KOPT-K1 (cell line): ENCODE data around the gene SDHAF4.
"Not testable (repeated sequence)": the region's sequence is repeated elsewhere in the genome, so short reads cannot be mapped to it uniquely, and the experiment has no call there.

Experiments
- H3K27ac ChIP-seq: fragments of 200-600 bp; sonication (generic); 2 replicates; pipeline ENCODE4 v1.5.1; 2016; ENCODE audit warnings: antibody characterized with exemption, mild to moderate bottlenecking, low read depth, low read length; ENCODE audit not compliant: poor library complexity, severe bottlenecking
- H3K36me3 ChIP-seq: fragments of 200-600 bp; sonication (generic); 2 replicates; pipeline ENCODE4 v1.5.1; 2017; ENCODE audit warnings: antibody characterized with exemption, mild to moderate bottlenecking, low read length, moderate library complexity; ENCODE audit not compliant: insufficient read depth
- H3K9me3 ChIP-seq: fragments of 200-600 bp; sonication (generic); 2 replicates; pipeline ENCODE4 v1.5.1; 2017; ENCODE audit warnings: antibody characterized with exemption, low read length, mild to moderate bottlenecking; ENCODE audit not compliant: insufficient read depth, poor library complexity, severe bottlenecking

Gene SDHAF4

DNA sequence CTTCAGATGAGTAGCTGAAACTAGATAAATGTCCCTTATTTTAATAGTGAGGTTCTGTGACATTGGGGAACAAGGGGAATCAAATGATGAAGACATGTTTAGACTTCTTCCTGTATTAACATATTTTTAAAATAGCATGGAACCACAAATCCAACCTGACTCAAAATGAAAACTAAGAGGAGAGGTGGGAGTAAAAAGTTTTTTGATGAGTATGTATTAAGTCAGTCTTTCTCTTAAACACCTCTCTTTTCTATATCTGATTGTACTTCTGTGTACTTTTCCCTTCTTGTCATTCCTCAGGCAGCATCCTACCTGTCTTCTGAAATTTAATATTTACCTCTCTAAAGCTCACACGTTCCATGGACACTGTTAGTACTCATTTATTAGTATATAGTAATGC lies 8.7 kb upstream of the SDHAF4 start:
- Histone ChIP-seq H3K36me3 (no peaks in the 10 kb centered on the region), H3K9me3 (no peaks in the 10 kb centered on the region), H3K27ac (no peak overlapping the region)

GRCh38 chr6:70562401-70562800 lies 4.3 kb upstream of the SDHAF4 start:
- H3K9me3 ChIP-seq, H3K36me3 ChIP-seq, H3K27ac ChIP-seq: not testable (repeated sequence)

DNA sequence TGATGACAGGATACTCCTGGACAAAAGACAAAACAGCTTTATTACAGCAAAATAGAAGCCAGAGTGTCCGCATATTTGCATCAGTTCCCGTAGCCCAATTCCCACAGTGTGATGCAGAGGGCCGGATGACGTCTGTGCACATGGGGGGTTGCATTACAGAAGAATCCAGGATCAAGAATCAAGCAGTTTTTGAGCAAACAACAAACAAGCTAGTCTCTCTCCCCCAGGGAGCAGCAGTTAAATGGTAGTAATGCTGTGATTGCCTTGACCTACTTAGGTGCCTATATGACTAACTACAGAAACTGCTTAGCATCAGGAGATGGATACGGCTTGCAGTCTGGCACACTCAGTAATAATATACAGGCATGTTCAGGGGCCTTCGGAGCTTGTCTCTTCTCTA lies 3.2 kb upstream of the SDHAF4 start:
- Histone ChIP-seq H3K36me3 (no peaks in the 10 kb centered on the region), H3K27ac (no peak overlapping the region), H3K9me3 (no peaks in the 10 kb centered on the region)

- H3K36me3 ChIP-seq: peaks cover 4% of the 10 kb centered on the region
- H3K27ac ChIP-seq: no peak overlapping the region
- H3K9me3 ChIP-seq: no peaks in the 10 kb centered on the region
Measured at GRCh38 chr6:70574643-70575042, 7.9 kb downstream of the SDHAF4 start.

DNA sequence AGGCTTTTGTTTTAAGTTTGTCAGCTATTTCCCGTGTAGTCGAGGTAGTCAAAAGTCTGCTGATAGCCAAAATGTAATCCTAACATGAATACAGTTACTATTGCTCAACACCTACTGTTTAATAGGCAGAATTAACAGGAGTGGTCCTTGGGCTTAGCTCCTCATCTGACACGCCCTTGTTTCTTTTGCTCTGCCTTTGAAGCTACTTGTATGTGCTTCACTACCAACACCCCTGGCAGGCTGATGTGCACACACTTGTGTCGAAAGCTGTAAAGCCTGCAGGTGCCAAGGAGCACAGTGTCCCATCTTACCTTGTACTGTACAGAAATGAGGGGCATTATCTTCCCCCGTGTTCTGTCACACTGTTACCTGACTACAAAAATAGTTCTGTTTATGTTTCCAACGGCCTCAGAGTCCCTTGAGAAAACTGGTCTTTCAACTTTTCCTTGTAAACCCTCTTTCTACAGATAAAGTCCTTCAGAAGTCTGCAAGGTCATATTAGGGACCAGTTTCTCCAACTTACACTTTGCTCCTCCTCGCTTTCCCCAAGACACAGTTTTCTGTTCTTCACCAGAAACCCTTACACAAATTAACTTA lies 9.3 kb downstream of the SDHAF4 start:
- Histone ChIP-seq H3K27ac (no peak overlapping the region), H3K36me3 (peaks cover 11% of the 10 kb centered on the region), H3K9me3 (no peaks in the 10 kb centered on the region)

- Histone ChIP-seq H3K36me3 (peaks cover 52% of the 10 kb centered on the region), H3K9me3 (no peaks in the 10 kb centered on the region), H3K27ac (no peak overlapping the region)
Measured at GRCh38 chr6:70586114-70586513, 19.4 kb downstream of the SDHAF4 start.

- Histone ChIP-seq H3K36me3 (peaks cover 15% of the 10 kb centered on the region; the same call in 1 of the 2 replicates), H3K9me3 (no peaks in the 10 kb centered on the region), H3K27ac (no peak overlapping the region)
Measured at GRCh38 chr6:70590400-70590799, 23.7 kb downstream of the SDHAF4 start.

GRCh38 chr6:70592391-70593117 lies 25.8 kb downstream of the SDHAF4 start:
- Histone ChIP-seq H3K9me3 (no peaks in the 10 kb centered on the region), H3K27ac (no peak overlapping the region)

GRCh38 chr6:70593118-70593486 lies 26.4 kb downstream of the SDHAF4 start:
- Histone ChIP-seq H3K36me3 (peaks cover 13% of the 10 kb centered on the region; the same call in 1 of the 2 replicates), H3K27ac (no peak overlapping the region), H3K9me3 (no peaks in the 10 kb centered on the region)

More at GRCh38 chr6:70592391-70593117, 25.8 kb downstream of the SDHAF4 start:
- peaks cover 13% of the 10 kb centered on the region; the same call in 1 of the 2 replicates for H3K36me3 ChIP-seq

DNA sequence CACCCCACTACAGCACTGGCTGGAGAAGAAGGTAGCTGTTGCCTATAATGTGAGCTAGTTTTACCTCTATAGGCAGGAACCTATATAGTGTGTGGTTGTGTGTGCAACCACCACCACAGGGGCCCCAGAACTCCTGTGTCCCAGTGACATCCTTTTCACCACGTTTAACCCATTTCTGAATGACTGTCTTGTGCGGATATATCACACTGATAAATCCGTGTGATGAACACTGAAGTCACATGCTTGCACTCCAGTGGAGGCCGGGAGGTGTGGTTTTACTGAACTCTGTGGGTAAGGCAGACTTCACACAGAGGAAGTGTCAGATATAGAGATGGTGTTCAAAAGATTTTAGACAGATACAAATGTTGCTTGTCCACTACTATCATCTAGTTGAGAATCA lies 32.5 kb downstream of the SDHAF4 start:
- Histone ChIP-seq H3K9me3 (peaks cover 8% of the 10 kb centered on the region), H3K36me3 (no peaks in the 10 kb centered on the region), H3K27ac (no peak overlapping the region)

DNA sequence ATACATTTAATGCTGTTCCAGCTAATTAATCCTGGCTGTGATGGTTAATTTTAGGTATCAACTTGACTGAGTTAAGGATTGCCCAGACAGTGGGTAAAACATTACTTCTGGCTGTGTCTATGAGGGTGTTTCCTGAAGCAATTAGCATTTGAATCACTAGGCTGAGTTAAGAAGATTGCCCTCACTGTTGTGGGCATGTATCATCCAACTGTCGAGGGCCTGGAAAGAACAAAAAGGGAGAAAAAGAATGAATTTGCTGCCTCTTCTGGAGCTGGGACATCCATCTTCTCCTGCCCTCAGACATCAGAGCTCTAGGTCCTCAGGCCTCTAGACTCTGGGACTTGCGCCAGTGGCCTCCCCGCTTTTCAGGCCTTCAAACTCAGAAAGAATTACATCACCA lies 34.3 kb downstream of the SDHAF4 start:
- Histone ChIP-seq H3K27ac (no peak overlapping the region), H3K9me3 (peaks cover 17% of the 10 kb centered on the region), H3K36me3 (no peaks in the 10 kb centered on the region)

- Histone ChIP-seq H3K9me3 (peaks cover 17% of the 10 kb centered on the region), H3K36me3 (no peaks in the 10 kb centered on the region), H3K27ac (no peak overlapping the region)
Measured at GRCh38 chr6:70604254-70604653, 37.5 kb downstream of the SDHAF4 start.

GRCh38 chr6:70607371-70607770 lies 40.6 kb downstream of the SDHAF4 start:
- not testable (repeated sequence) for H3K27ac ChIP-seq, H3K36me3 ChIP-seq
- H3K9me3 ChIP-seq: peaks cover 17% of the 10 kb centered on the region

GRCh38 chr6:70609181-70609580 lies 42.5 kb downstream of the SDHAF4 start:
- not testable (repeated sequence) for H3K36me3 ChIP-seq, H3K9me3 ChIP-seq, H3K27ac ChIP-seq

DNA sequence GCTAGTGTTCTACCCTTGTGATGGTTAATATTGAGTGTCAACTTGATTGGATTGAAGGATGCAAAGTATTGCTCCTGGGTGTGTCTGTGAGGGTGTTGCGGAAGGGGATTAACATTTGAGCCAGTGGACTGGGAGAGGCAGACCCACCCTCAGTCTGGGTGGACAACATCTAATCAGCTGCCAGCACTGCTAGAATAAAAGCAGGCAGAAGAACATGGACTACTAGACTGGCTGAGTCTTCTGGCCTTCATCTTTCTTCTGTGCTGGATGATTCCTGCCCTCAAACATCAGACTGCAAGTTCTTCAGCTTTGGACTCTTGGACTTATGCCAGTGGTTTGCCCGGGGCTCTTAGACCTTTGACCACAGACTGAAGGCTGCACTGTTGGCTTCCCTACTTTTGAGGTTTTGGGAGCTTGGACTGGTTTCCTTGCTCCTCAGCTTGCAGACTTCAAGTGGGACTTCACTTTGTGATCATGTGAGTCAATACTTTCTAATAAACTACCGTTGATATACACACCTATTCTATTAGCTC lies 50.1 kb downstream of the SDHAF4 start:
- Histone ChIP-seq H3K9me3 (no peaks in the 10 kb centered on the region), H3K27ac (no peak overlapping the region), H3K36me3 (no peaks in the 10 kb centered on the region)

DNA sequence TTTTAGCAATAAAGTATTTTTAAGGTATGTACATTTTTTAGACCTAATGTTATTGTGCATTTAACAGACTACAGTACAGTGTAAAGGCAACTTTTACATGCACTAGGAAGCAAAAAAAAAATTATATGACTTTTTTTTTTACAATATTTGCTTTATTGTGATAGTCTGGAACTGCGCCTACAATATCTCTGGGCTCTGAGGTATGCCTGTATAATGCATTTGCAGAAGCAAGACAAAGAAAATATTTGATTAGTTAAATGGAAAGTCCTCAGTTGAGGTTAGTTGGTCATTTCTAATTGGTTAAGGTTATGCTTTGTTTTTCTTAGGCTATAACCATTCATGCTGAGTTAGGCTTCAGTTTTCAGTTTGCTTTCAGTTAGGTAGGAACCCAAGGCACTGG lies 54.0 kb downstream of the SDHAF4 start:
- no peaks in the 10 kb centered on the region for H3K36me3 ChIP-seq
- no peaks in the 10 kb centered on the region for H3K9me3 ChIP-seq
- no peak overlapping the region for H3K27ac ChIP-seq
